NCI-H1694 (cell line): ENCODE measurements around the gene TMX2.

ENCODE experiments used
- DNase-seq: peaks from one replicate; lab custom pipeline; 2025; lab: John Stamatoyannopoulos, UW

TMX2 gene

GRCh38 chr11:57770793-57771192 is 58.4 kb downstream of the TMX2 start:
- no peak for DNase-seq

GRCh38 chr11:57771365-57771764 is 59.0 kb downstream of the TMX2 start:
- no peak for DNase-seq

GRCh38 chr11:57772562-57772961 is 60.2 kb downstream of the TMX2 start:
- no peak for DNase-seq

GRCh38 chr11:57773026-57773598 is 60.7 kb downstream of the TMX2 start:
- no peak for DNase-seq

GRCh38 chr11:57775491-57775890 is 63.1 kb downstream of the TMX2 start:
- DNase-seq: no peak

- DNase-seq: no peak
These were observed 63.7 kb downstream of the TMX2 start for GRCh38 chr11:57776031-57776521.

GRCh38 chr11:57776577-57777210 is 64.3 kb downstream of the TMX2 start:
- no peak for DNase-seq

- DNase-seq: no peak
These were observed 65.5 kb downstream of the TMX2 start for GRCh38 chr11:57777969-57778317.

- DNase-seq: no peak
These were observed 66.1 kb downstream of the TMX2 start for GRCh38 chr11:57778318-57779037.

GRCh38 chr11:57779276-57779675 is 66.9 kb downstream of the TMX2 start:
- DNase-seq: no peak

GRCh38 chr11:57781529-57781943 is 69.1 kb downstream of the TMX2 start:
- no peak for DNase-seq

GRCh38 chr11:57785072-57785471 is 72.7 kb downstream of the TMX2 start:
- no peak for DNase-seq

- DNase-seq: no peak
These were observed 74.0 kb downstream of the TMX2 start for GRCh38 chr11:57786436-57786835.

- DNase-seq: no peak
These were observed 74.7 kb downstream of the TMX2 start for GRCh38 chr11:57787006-57787604.

GRCh38 chr11:57787920-57788702 is 75.7 kb downstream of the TMX2 start:
- no peak for DNase-seq

GRCh38 chr11:57788703-57789088 is 76.3 kb downstream of the TMX2 start:
- DNase-seq: no peak
